IMR-90 (cell line): ENCODE results near the gene HYLS1.

ENCODE experiments used
- BHLHE40 ChIP-seq: fragments of 150-350 bp; IDR thresholded peaks from 2 replicates; pipeline ENCODE4 v1.6.1; 2016; ENCODE audit warnings: mild to moderate bottlenecking, low read depth, low read length
- CEBPB ChIP-seq: IDR thresholded peaks from 2 replicates; pipeline ENCODE4 v1.6.1; 2012; ENCODE audit warnings: low read depth, low read length, improper control_type of control experiment
- CTCF ChIP-seq: conservative IDR thresholded peaks from 2 replicates; pipeline ENCODE4 v1.5.1; 2012; ENCODE audit warnings: mild to moderate bottlenecking, low read depth, low read length, improper control_type of control experiment
- ELK1 ChIP-seq: fragments of 150-350 bp; IDR thresholded peaks from 2 replicates; pipeline ENCODE4 v1.6.1; 2016; ENCODE audit warnings: low read depth, mild to moderate bottlenecking, low read length, moderate library complexity, borderline replicate concordance
- FOS ChIP-seq: fragments of 150-350 bp; IDR thresholded peaks from 2 replicates; pipeline ENCODE4 v1.6.1; 2016; ENCODE audit warnings: low read depth, low read length
- MAFK ChIP-seq: IDR thresholded peaks from 2 replicates; pipeline ENCODE4 v1.6.1; 2012; ENCODE audit warnings: low read depth, low read length, improper control_type of control experiment
- MAZ ChIP-seq: IDR thresholded peaks from 2 replicates; pipeline ENCODE4 v1.6.1; 2012; ENCODE audit warnings: low read depth, mild to moderate bottlenecking, low read length, improper control_type of control experiment, moderate library complexity, borderline replicate concordance
- POLR2A ChIP-seq: IDR thresholded peaks from 2 replicates; pipeline ENCODE4 v1.6.1; 2012; ENCODE audit warnings: mild to moderate bottlenecking, low read depth, low read length
- RAD21 ChIP-seq: IDR thresholded peaks from 2 replicates; pipeline ENCODE4 v1.6.1; 2012; ENCODE audit warnings: low read length, improper control_type of control experiment
- RCOR1 ChIP-seq: IDR thresholded peaks from 2 replicates; pipeline ENCODE4 v1.6.1; 2012; ENCODE audit warnings: mild to moderate bottlenecking, low read length, improper control_type of control experiment; ENCODE audit not compliant: insufficient replicate concordance
- RFX5 ChIP-seq: IDR thresholded peaks from 2 replicates; pipeline ENCODE4 v1.8.0; 2012; ENCODE audit warnings: low read depth, mild to moderate bottlenecking, low read length, moderate library complexity
- USF2 ChIP-seq: fragments of 150-350 bp; IDR thresholded peaks from 2 replicates; pipeline ENCODE4 v1.6.1; 2017; ENCODE audit warnings: mild to moderate bottlenecking, antibody characterized with exemption, low read length, low read depth

DNA sequence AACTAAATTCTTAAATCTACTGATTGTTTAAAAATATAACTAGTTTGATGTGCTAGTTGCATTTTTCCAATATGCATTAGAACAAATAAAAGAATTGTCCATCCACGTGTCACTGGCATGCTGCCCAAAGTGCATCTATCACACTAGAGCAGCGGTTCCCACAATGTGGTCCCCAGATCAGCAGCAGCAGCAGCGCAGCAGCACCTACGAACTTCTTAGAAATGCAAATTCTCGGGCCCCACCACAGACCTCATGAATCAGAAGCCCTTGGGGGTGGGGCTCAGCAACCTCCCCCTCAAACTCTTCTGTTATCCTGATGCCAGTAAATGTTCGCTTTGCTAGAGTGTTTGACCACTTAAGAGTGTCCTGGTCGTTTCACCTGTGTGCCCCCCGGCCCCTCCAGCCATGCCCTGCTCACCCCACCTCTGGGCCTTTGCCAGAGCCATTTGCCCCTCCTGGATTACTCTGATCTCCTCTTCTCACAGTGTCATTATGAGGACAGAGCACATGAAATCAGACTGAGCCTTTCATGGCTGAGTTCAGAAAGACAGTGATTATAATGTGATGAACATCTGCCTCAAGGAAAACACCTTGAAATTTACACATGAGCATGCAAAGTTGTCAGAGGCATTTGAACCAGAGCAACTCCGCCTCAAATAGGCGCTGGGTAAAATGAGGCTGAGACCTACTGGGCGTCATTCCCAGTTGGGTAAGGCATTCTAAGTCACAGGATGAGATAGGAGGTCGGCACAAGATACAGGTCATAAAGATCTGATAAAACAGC, 45.8 kb downstream of the HYLS1 start:
- no peak for TF ChIP-seq CTCF
- no peak for TF ChIP-seq BHLHE40
- TF ChIP-seq MAFK = no peak
- no peak for TF ChIP-seq FOS
- TF ChIP-seq RFX5 = no peak
- TF ChIP-seq CEBPB = no peak
- TF ChIP-seq ELK1 = no peak
- TF ChIP-seq MAZ = no peak
- no peak for TF ChIP-seq USF2
- TF ChIP-seq POLR2A = no peak
- TF ChIP-seq RCOR1 = no peak
- no peak for TF ChIP-seq RAD21
